Non-pigmented ciliary epithelial cell (primary cell): Measurements from ENCODE around the gene NARS2.

Experiments
- DNase-seq: peaks from one replicate; pipeline ENCODE4 v3.0.0-alpha.2; 2010; ENCODE audit warnings: low read depth

The NARS2 gene

DNA sequence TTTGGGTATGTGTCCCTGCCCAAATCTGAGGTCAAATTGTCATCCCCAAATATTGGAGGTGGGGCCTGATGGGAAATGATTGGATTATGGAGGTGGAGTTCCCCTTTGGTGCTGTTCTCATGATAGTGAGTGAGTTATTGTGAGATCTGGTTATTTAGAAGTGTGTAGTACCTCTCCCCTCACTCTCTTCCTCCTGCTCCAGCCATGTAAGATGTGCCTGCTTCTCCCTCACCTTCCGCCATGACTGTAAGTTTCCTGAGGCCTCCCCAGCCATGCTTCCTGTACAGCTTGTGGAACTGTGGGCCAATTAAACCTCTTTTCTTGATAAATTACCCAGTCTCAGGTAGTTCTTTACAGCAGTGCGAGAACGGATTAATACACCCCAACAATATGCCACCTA is 166.0 kb downstream of the NARS2 start:
- no peak for DNase-seq

DNA sequence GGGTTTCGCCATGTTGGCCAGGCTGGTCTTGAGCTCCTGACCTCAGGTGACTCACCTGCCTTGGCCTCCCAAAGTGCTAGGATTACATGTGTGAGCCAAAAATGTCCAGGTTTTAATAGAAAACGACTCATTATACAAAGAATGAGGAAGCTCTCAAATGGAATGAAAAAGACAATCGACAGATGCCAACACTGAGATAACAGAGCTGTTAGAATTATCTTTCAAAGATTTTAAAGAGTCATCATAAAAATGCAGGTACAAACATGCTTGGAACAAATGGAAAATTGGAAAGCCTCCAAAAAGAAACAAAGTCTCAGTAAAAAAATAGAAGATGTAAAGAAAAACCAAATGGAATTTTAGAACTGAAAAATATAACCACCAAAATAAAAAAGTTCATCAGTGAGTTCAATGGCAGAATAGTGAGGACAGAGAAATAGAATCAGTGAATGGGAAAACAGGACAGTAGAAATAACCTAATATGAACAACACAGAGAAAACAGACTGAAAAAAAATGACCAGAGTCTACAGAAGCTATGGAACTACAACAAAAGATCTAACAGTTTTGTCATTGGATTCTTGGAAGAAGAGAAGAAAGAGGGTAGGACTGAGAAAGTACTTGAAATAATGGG is 168.0 kb downstream of the NARS2 start:
- no peak for DNase-seq

DNA sequence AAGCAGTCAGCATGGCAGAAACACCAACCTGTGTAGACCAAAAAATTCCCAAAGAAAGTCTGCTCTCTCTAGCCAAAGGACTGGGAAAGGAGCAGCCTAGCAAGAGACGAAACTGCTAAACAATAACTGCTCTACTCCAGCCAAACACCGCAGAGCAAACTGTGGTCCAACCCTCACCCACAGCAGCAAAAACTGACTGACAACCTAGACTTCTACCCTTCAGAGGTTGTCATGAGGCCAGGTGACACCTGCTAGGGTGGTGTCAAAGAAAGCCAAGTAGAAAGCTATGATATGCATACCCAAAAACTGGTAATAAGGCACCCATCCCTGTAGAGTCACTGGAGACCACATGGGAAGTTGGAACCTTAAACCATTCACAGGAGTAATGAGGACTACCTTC is 168.9 kb downstream of the NARS2 start:
- DNase-seq: no peak

DNA sequence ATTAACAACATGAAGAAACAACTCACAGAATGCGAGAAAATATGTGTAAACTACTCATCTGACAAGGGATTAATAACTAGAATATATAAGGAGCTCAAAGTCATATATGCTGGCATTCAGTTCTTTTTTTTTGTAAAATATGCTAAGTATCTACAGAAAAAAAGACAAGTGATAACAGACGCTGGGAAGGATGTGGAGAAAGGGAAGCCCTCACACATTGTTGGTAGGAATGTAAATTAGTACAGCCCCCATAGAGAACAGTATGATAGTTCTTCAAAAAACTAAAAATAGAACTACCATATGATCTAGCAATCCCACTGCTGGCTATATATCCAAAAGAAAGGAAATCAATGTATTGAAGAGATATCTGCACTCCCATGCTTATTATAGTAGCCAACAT is 170.9 kb downstream of the NARS2 start:
- no peak for DNase-seq

DNA sequence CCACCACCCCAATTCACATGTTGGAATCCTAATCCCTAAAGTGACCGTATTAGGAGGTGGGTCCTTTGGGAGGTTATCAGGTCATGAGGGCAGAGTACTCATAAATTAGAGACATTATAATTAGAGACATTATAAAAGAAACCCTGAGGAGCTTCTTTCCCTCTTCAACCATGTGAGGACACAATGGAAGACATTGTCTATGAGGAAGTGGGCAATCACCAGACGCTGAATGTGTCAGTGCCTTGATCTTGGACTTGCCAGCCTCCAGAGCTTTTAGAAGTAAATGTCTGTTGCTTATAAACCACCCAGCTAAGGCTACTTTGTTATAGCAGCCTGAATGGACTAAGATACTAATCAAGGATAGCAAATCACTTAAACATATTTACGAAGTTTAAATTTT is 171.8 kb downstream of the NARS2 start:
- DNase-seq: no peak

DNA sequence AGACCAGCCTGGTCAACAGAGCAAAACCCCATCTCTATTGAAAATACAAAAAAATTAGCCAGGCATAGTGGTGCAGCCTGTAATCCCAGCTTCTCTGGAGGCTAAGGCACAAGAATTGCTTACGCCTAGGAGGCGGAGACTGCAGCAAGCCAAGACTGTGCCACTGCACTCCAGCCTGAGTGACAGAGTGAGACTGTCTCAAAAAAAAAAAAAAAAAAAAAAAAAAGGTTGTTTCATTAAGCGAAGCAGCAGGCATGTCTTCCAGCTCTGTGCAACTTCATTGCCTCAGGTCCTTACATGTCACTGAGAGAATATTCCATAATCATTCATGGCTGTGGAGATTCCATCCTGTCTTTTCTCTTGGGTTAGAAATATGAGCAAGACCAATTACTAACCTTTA is 174.0 kb downstream of the NARS2 start:
- DNase-seq: no peak

DNA sequence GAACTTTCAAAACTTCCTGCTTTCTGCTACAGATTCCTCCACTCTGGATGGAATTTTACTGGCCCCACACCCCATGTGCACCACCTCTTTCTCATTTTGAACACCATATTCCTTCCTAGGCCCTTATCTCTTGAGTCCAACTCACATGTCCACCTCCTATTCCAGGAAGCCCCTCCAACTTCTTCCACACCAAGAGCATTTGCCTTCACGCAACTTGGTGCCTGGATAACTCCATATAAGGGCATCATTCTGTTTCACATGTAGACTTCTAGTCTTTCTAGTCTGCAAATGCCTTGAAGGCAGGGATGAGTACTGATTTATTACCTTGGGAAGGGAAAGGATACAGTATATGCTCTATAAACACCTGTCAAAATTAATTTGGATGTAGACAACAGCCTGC is 174.5 kb downstream of the NARS2 start:
- DNase-seq: no peak

DNA sequence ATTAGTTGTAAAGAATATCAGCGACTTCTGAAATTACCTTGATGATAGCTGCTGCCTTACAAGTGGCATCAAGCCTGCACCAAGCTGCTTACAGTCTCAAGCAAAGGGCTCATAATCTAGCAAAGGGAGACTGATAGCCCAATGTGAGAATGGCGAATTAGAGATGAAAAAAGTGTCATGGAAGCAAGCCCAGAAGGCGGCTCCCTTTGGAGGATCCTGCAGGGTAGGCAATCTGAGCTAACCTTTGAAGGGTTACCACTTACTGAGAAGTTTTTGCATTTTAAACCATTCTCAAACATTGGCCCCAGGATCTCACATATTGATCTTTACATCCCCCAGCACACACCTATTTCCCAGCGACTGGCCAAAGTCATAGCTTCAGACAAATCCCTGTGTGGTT is 175.5 kb downstream of the NARS2 start:
- no peak for DNase-seq

DNA sequence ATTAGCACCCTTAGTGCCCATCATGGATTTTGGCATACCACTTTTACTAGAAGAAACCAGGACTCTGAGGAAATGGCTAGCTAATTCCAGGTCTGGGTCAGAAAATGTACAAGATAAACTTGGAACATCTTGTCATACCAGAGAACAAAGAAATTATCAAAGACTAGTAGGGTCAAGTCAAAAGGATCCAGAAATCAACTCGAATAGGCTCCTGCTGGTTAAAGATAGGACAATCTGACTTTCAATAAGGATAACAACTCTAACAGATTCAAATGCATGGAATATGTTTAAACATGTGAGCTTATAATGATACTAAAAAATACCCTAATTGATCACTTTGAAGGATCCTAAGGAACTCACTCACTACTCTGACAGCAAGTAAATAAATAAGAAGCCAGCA is 175.9 kb downstream of the NARS2 start:
- DNase-seq: no peak

DNA sequence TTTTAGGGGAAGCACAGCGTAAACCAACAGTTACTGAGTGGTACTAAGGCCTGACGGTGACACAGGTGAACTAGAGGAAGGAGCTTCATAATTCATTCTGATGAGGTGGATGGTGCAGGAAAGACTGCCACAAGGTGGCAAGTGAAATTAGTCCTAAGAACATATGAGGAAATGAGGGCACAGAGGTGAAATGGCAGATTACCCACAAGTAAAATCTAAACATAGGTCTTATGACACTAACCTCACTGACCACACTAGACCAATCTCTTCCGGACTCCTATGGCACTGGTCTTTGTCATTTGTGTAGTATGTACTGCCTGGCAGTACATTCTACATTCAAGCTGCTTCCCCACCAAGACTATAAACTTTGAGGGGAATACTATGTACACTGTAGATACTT is 177.3 kb downstream of the NARS2 start:
- DNase-seq: no peak

DNA sequence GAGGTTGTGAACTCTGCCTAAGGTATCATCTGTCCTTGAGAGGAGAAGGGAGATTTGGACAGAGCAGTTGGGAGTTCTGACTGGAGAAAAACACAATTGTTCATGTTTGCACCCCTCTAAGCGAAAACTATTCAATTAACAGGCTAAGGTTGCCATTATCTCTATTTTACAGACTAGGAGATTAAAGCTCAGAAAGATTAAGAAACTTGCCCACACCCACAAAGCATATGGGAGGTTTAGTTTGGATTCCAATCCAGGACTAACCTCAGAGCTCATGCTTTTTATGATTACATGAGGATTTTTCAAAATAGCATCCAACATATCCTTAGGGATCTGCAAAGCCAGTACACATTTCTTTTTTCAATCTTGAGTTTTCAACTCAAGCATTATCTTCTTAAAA is 179.1 kb downstream of the NARS2 start:
- no peak for DNase-seq

DNA sequence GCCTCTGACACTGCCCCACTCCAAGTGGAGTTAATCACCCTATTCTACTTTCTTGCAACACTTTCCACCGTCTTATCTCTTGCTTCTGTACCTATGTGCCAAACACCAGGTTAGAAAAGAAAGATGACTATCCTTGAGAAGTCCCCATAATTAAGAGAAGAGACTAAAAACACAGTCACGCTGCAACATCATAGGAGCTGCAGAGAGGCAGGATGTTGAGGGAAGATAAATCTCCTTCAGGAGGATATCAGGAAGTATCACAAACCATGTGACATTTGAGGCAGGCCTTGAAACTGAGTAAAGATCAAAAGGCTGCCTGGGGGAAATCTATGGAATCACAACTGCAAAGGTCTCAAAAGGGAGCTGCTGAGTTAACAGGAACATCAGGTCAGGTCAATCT is 181.8 kb downstream of the NARS2 start:
- DNase-seq: no peak

DNA sequence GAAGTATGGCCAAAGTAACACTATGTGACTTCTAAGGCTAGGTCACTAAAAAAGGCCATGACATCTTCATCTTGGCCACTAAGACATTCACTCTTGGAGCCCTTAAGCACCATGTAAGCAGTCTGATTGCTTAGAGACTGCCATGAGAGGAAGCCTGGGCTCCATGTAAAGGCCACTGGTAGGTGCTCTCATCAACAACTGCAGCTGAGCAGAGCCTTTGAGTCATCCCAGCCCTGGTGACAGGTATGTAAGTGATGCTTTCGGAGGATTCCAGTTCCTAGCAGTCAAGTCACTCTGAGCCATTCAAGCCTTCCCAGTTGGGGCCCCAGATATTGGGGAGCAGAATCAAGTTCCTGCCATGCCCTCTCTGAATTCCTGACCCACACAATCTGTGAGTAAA is 183.2 kb downstream of the NARS2 start:
- DNase-seq: no peak

DNA sequence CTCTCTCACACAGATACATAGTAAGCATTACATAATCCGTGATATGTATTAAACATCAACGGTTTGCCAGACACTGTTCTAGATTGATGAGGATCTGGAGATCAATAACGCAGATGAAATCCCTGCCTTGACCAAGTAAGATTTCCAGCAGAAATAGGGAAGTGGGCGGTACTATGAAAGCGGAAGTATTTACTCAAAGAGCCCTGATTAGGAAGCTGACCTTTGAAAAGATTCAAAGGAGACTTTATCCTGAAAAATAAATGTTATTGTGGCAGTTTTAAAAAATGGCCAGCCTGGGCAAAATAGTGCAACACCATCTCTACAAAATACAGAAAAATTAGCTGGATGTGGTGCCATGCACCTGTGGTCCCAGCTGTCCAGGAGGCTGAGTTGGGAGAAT is 183.9 kb downstream of the NARS2 start:
- DNase-seq: no peak

DNA sequence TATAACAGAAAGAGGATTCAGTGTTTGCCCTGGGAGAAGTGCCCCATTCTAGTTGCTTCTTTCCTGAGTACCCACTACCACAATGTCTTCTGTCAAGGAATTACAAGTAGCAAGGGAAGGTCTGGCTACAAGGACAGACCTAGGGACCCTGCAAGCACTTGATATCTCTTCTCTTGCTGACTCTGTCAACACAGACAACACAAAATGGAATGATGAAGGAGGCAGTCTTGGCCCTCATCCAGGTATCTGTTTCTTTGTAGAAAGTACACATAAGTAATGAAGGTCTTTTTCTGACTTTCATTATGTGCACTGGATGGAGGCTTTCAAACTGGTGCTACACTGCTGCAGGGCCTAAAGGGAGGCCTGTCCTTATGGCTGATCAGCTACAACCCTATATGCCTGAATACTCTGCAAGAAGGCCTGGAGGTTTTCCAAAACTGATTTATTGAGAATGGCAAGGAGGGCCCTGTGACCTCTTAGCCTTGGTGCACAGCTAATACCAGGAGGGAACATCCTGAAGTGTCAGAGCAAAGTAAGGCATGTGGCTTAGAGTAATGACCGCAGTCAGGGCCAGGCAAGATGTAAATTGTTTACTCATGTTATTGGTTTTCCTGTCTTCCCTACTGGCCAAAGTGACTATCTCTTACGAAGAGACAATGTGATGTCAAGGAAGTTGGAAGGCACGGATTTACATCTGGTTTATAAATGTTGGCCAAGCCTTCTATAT is 188.3 kb downstream of the NARS2 start:
- no peak for DNase-seq
